ENCODE data around the gene POR.

POR gene

GRCh38 chr7:75980430-75981202 is 65.7 kb downstream of the POR start:
- FAIRE-seq: no peak

- FAIRE-seq: no peak
Measured at GRCh38 chr7:75981203-75981452, 66.2 kb downstream of the POR start.

GRCh38 chr7:75981453-75982305 is 66.7 kb downstream of the POR start:
- FAIRE-seq: no peak

GRCh38 chr7:75982306-75983064 is 67.5 kb downstream of the POR start:
- no peak for FAIRE-seq

GRCh38 chr7:75983471-75984129 is 68.6 kb downstream of the POR start:
- FAIRE-seq: no peak

GRCh38 chr7:75984130-75985008 is 69.4 kb downstream of the POR start:
- no peak for FAIRE-seq

GRCh38 chr7:75985009-75985517 is 70.1 kb downstream of the POR start:
- no peak for FAIRE-seq

GRCh38 chr7:75985518-75986146 is 70.7 kb downstream of the POR start:
- FAIRE-seq: no peak

- no peak for FAIRE-seq
Measured at GRCh38 chr7:75986147-75986781, 71.3 kb downstream of the POR start.

- no peak for FAIRE-seq
Measured at GRCh38 chr7:75987026-75987804, 72.3 kb downstream of the POR start.

GRCh38 chr7:75987805-75988567 is 73.0 kb downstream of the POR start:
- no peak for FAIRE-seq

- FAIRE-seq: no peak
Measured at GRCh38 chr7:75988568-75989499, 73.9 kb downstream of the POR start.

- FAIRE-seq: no peak
Measured at GRCh38 chr7:75989500-75990388, 74.8 kb downstream of the POR start.

- no peak for FAIRE-seq
Measured at GRCh38 chr7:75991531-75992082, 76.7 kb downstream of the POR start.

GRCh38 chr7:75992083-75992755 is 77.3 kb downstream of the POR start:
- no peak for FAIRE-seq

Data from islet of Langerhans (tissue), 1 donor.